ENCODE measurements around the gene PSAPL1.

Gene PSAPL1

GRCh38 chr4:7416745-7417432 is 17.8 kb downstream of the PSAPL1 start:
- no peak for FAIRE-seq

- FAIRE-seq: no peak
These were observed 18.6 kb downstream of the PSAPL1 start for GRCh38 chr4:7415927-7416686.

- FAIRE-seq: no peak
These were observed 19.8 kb downstream of the PSAPL1 start for GRCh38 chr4:7414736-7415510.

- FAIRE-seq: no peak
These were observed 20.7 kb downstream of the PSAPL1 start for GRCh38 chr4:7414046-7414445.

- FAIRE-seq: no peak
These were observed 22.2 kb downstream of the PSAPL1 start for GRCh38 chr4:7412554-7412912.

GRCh38 chr4:7411896-7412553 is 22.7 kb downstream of the PSAPL1 start:
- FAIRE-seq: no peak

- no peak for FAIRE-seq
These were observed 23.2 kb downstream of the PSAPL1 start for GRCh38 chr4:7411491-7411890.

- no peak for FAIRE-seq
These were observed 24.3 kb downstream of the PSAPL1 start for GRCh38 chr4:7410446-7410845.

- FAIRE-seq: no peak
These were observed 26.6 kb downstream of the PSAPL1 start for GRCh38 chr4:7408166-7408565.

GRCh38 chr4:7403001-7403400 is 31.7 kb downstream of the PSAPL1 start:
- FAIRE-seq: no peak

- FAIRE-seq: no peak
These were observed 32.2 kb downstream of the PSAPL1 start for GRCh38 chr4:7402526-7402925.

- FAIRE-seq: no peak
These were observed 33.9 kb downstream of the PSAPL1 start for GRCh38 chr4:7400671-7401298.

GRCh38 chr4:7399440-7400234 is 35.1 kb downstream of the PSAPL1 start:
- FAIRE-seq: no peak

- FAIRE-seq: no peak
These were observed 35.8 kb downstream of the PSAPL1 start for GRCh38 chr4:7398788-7399439.

GRCh38 chr4:7398104-7398423 is 36.7 kb downstream of the PSAPL1 start:
- no peak for FAIRE-seq

- no peak for FAIRE-seq
These were observed 37.3 kb downstream of the PSAPL1 start for GRCh38 chr4:7397206-7398103.

GRCh38 chr4:7396186-7396910 is 38.4 kb downstream of the PSAPL1 start:
- FAIRE-seq: no peak

- FAIRE-seq: no peak
These were observed 39.1 kb downstream of the PSAPL1 start for GRCh38 chr4:7395645-7396044.

- FAIRE-seq: no peak
These were observed 39.9 kb downstream of the PSAPL1 start for GRCh38 chr4:7394681-7395451.

Data from A204.1 (cell line).